SK-N-MC (cell line): ENCODE results near the gene PAPSS1.

Source experiments
- EZH2 ChIP-seq: fragments of 200-600 bp; sonication (generic); IDR thresholded peaks from one replicate; pipeline ENCODE4 v1.6.1; 2017; ENCODE audit warnings: antibody characterized with exemption
- POLR2AphosphoS5 ChIP-seq: IDR thresholded peaks from 2 replicates; pipeline ENCODE4 v1.6.1; 2012; ENCODE audit warnings: mild to moderate bottlenecking, low read depth, low read length, borderline replicate concordance

- TF ChIP-seq EZH2 (no peak), POLR2AphosphoS5 (no peak)
Observed at GRCh38 chr4:107564326-107564725, 155.7 kb downstream of the PAPSS1 start.
